HCT116 (cell line): ENCODE measurements around the gene PLCXD1. TPM values are rescaled to one million over a fixed set of nuclear protein-coding genes. Genes with fewer than 3 reads are reported as not detected.
A peak's percentile ranks its signal among the peaks of the same experiment; 100 is the strongest.
"Not testable (repeated sequence)": the region's sequence is repeated elsewhere in the genome, so short reads cannot be mapped to it uniquely, and the experiment has no call there.

Experiments
- ATAC-seq: fragments of 200-7000 bp; cut with Tn5 transposase; 2 replicates; pipeline ENCODE4 v1.9.1; 2020; ENCODE audit warnings: mild to moderate bottlenecking, moderate library complexity
- BruUV-seq: library from RNA; stranded (reverse); fragments of 400-500 nt; replicated peaks from 2 replicates; lab custom pipeline; 2021; lab: Mats Ljungman, UMichigan
- CTCF ChIA-PET: fragments of 300-600 bp; sonication (Branson Sonifier 250); formaldehyde crosslinking; loops from one replicate; lab custom pipeline; 2021; ENCODE audit warnings: antibody characterized with exemption; lab: Charles Lee
- POLR2A ChIA-PET: fragments of 300-600, 350-600 bp; sonication (Branson Sonifier 250); formaldehyde crosslinking; loops from one replicate; lab custom pipeline; 2021; ENCODE audit warnings: antibody characterized with exemption; lab: Charles Lee
- RAD21 ChIA-PET, 2 experiments: fragments of 300-600 bp; sonication (Branson Sonifier 250); formaldehyde crosslinking; loops; one replicate each; lab custom pipeline; 2023; ENCODE audit warnings: low total read pairs in 2 of 2; ENCODE audit not compliant: uncharacterized antibody in 2 of 2, unreplicated experiment in 2 of 2, low non-redundant PET in 1 of 2; lab: Charles Lee
- DNase-seq: peaks from one replicate; pipeline ENCODE4 v3.0.0-alpha.2; 2010; ENCODE audit warnings: low read depth, low spot score
- H2AFZ ChIP-seq: fragments of 200-600 bp; shearing (Covaris generic), sonication (generic); 2 replicates; pipeline ENCODE4 v1.6.1; 2017; ENCODE audit warnings: low read depth, mixed run types, mixed read lengths, antibody characterized with exemption, low read length; ENCODE audit not compliant: poor library complexity, severe bottlenecking
- H3K27ac ChIP-seq: 2 replicates; pipeline ENCODE4 v1.5.1; 2012; ENCODE audit warnings: low read depth, low read length
- H3K27me3 ChIP-seq: fragments of 200-600 bp; sonication (generic); 2 replicates; pipeline ENCODE4 v1.6.1; 2016; ENCODE audit warnings: mixed run types, low read length, mixed read lengths; ENCODE audit not compliant: insufficient read depth
- H3K36me3 ChIP-seq, 2 experiments: fragments of 200-500 bp in 1 of 2; fragments of 200-600 bp in 1 of 2; sonication (Bioruptor generic) in 1 of 2; sonication (generic) in 1 of 2; 2 replicates each; pipeline versions ENCODE4 v1.5.1 to v1.6.1; 2014 to 2016; ENCODE audit warnings: low read length in 2 of 2, inconsistent platforms in 1 of 2, mixed read lengths in 1 of 2, mixed run types in 1 of 2; ENCODE audit not compliant: insufficient read depth in 2 of 2, control insufficient read depth in 1 of 2
- H3K4me1 ChIP-seq, 2 experiments: fragments of 200-600 bp in 1 of 2; sonication (generic) in 1 of 2; 2 replicates each; pipeline versions ENCODE4 v1.5.1 to v1.6.1; 2012 to 2017; ENCODE audit warnings: low read length in 2 of 2, inconsistent platforms in 1 of 2, mild to moderate bottlenecking in 1 of 2, mixed read lengths in 1 of 2, mixed run types in 1 of 2, moderate library complexity in 1 of 2; ENCODE audit not compliant: insufficient read depth in 2 of 2, control insufficient read depth in 1 of 2
- H3K4me2 ChIP-seq: fragments of 200-600 bp; sonication (generic); 2 replicates; pipeline ENCODE4 v1.6.1; 2017; ENCODE audit warnings: mixed run types, low read length, mixed read lengths
- H3K4me3 ChIP-seq, 2 experiments: fragments of 200-600 bp in 1 of 2; sonication (generic) in 1 of 2; replicated peaks in 1 of 2; 2 replicates each; pipeline ENCODE4 v1.5.1; 2011 to 2016; ENCODE audit warnings: low read length in 2 of 2, control low read depth in 1 of 2, low read depth in 1 of 2, mild to moderate bottlenecking in 1 of 2, mixed read lengths in 1 of 2, mixed run types in 1 of 2
- H3K79me2 ChIP-seq: fragments of 200-600 bp; sonication (generic); 2 replicates; pipeline ENCODE4 v1.6.1; 2017; ENCODE audit warnings: mild to moderate bottlenecking, mixed run types, low read length, moderate library complexity, mixed read lengths; ENCODE audit not compliant: insufficient read depth
- H3K9ac ChIP-seq: fragments of 200-600 bp; sonication (generic); 2 replicates; pipeline ENCODE4 v1.6.1; 2016; ENCODE audit warnings: low read length, mixed read lengths
- H3K9me2 ChIP-seq: fragments of 200-600 bp; sonication (generic), shearing (Covaris generic); 2 replicates; pipeline ENCODE4 v1.6.1; 2017; ENCODE audit warnings: mixed run types, mild to moderate bottlenecking, moderate library complexity; ENCODE audit not compliant: insufficient read depth
- H3K9me3 ChIP-seq, 2 experiments: fragments of 200-500 bp in 1 of 2; fragments of 200-600 bp in 1 of 2; sonication (Bioruptor generic) in 1 of 2; sonication (generic) in 1 of 2; 2 replicates each; pipeline ENCODE4 v1.6.1; 2014 to 2017; ENCODE audit warnings: low read length in 2 of 2, mixed read lengths in 2 of 2, inconsistent platforms in 1 of 2, low read depth in 1 of 2, mild to moderate bottlenecking in 1 of 2, mixed run types in 1 of 2, moderate library complexity in 1 of 2; ENCODE audit not compliant: control insufficient read depth in 1 of 2, insufficient read depth in 1 of 2
- H4K20me1 ChIP-seq: fragments of 200-600 bp; sonication (generic), shearing (Covaris generic); 2 replicates; pipeline ENCODE4 v1.6.1; 2017; ENCODE audit warnings: mixed run types, mild to moderate bottlenecking, moderate library complexity; ENCODE audit not compliant: insufficient read depth
- EZH2 ChIP-seq: fragments of 200-600 bp; sonication (generic); IDR thresholded peaks from 2 replicates; pipeline ENCODE4 v1.6.1; 2017; ENCODE audit warnings: antibody characterized with exemption, mixed run types
- REST ChIP-seq: IDR thresholded peaks from 2 replicates; pipeline ENCODE4 v1.6.1; 2012; ENCODE audit warnings: low read depth
- ZFX ChIP-seq: fragments of 450-650 bp; IDR thresholded peaks from 2 replicates; pipeline ENCODE4 v1.6.1; 2017
- intact Hi-C: fragments of 100-400 bp; cut with micrococcal nuclease; formaldehyde crosslinking; loops from 2 replicates; pipeline ENCODE4 v1.10.0; 2022
- total RNA-seq: library from RNA; stranded (reverse); gene quantifications from one replicate; pipeline ENCODE4 v1.2.1, GENCODE V29; 2021; ENCODE audit not compliant: unreplicated experiment

The PLCXD1 gene
- total RNA-seq, 1 experiment from 2014 or later = 26.3 TPM

GRCh38 chrX:281166-281999 is at the start of gene PLCXD1 (continued):
- TF ChIP-seq REST (no peak), EZH2 (no peak), ZFX (no peak)
- TF ChIP-seq, all 23 proteins: peak for 0

DNA sequence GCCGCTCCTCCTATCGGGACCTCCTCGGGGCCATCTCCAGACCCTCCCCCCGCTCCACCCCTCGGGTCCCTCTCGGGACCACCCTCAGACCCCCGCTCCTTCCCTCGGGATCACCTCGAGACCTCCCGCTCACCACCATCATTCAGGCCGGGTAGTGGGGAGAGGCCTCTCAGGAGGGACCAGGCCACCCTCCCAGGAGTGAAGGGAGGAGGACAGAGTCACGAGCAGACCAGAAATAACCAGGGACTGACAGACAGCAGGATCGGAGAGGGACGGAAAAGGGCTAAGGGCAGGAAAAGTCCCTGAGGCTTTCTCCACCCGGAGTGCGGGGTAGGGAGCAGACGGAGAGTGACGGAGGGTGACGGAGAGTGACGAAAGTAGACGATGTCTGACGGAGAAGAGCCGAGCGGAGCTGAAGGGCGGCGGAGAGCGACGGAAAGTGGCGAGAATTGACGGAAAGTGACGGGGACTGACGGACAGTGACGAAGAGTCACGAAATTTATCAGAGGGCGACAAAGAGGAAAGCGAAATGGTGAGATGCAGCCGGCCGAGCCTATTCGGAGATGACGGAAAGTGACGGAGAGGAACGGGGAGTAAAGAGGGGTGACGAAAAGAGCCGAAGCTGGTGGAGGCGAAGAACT is 49.4 kb upstream of the PLCXD1 start:
- H3K4me1 ChIP-seq, CTCF ChIA-PET, H3K4me3 ChIP-seq, H3K27me3 ChIP-seq, H3K9ac ChIP-seq, H3K79me2 ChIP-seq, DNase-seq, H3K9me3 ChIP-seq, H3K4me2 ChIP-seq, POLR2A ChIA-PET, H3K36me3 ChIP-seq, H3K9me2 ChIP-seq, H3K27ac ChIP-seq, BruUV-seq, H4K20me1 ChIP-seq, intact Hi-C loops, RAD21 ChIA-PET, H2AFZ ChIP-seq: not testable (repeated sequence)
- peak; percentile 97 for ATAC-seq

- intact Hi-C loops, DNase-seq, BruUV-seq, H3K79me2 ChIP-seq, H3K4me2 ChIP-seq, H4K20me1 ChIP-seq, H3K36me3 ChIP-seq, ATAC-seq, H3K9ac ChIP-seq, H3K27me3 ChIP-seq, CTCF ChIA-PET, H3K27ac ChIP-seq, H3K4me3 ChIP-seq, H2AFZ ChIP-seq, RAD21 ChIA-PET, POLR2A ChIA-PET, H3K9me2 ChIP-seq, H3K9me3 ChIP-seq, H3K4me1 ChIP-seq: not testable (repeated sequence)
Measured at GRCh38 chrX:232278-232655, 48.9 kb upstream of the PLCXD1 start.

DNA sequence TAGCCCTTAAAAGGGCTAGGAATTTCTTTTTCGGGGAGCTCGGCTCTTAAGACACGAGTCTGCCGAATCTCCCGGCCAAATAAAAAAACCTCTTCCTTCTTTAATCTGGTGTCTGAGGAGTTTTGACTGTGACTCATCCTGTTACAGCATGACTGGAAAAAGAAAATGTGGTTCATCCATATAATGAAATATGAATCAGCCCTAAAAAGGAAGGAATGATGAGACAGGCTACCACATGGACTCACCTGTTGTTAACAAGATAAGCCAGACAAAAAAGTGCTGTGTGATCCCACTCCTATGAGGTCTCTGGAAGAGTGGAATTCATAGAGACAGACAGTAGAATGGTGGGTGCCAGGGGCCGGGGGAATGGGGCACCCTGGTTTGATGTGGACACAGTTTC is 45.0 kb upstream of the PLCXD1 start:
- CTCF ChIA-PET, RAD21 ChIA-PET, intact Hi-C loops, H3K9me2 ChIP-seq, H3K4me3 ChIP-seq, BruUV-seq, H3K4me1 ChIP-seq, H3K4me2 ChIP-seq, H2AFZ ChIP-seq, H4K20me1 ChIP-seq, H3K79me2 ChIP-seq, H3K27me3 ChIP-seq, ATAC-seq, POLR2A ChIA-PET, H3K9me3 ChIP-seq, H3K27ac ChIP-seq, DNase-seq, H3K36me3 ChIP-seq, H3K9ac ChIP-seq: not testable (repeated sequence)
